NCI-H774 (cell line): ENCODE measurements around the gene PRH1.

Source experiments
- DNase-seq: peaks from one replicate; lab custom pipeline; 2025; lab: John Stamatoyannopoulos, UW

Gene PRH1

DNA sequence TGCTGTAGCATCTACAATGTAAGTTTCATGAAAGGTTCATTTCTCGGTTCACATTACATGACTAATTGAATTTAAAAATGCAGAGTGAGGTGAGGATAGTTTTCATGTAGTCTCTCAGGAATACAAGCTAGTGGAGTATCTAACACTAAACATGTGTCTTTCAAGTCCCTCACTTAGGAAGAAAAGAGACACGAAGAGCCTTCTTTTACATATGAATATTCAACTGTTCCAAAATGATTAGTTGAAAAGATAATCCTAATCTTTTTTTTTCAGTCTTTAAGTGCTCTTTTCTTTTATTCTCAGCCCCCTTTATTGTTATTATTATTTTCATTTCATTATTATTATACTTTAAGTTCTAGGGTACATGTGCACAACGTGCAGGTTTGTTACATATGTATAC lies 45.6 kb downstream of the PRH1 start:
- DNase-seq, result no peak
